Renal cortex interstitium (tissue), 15 donors: ENCODE measurements around the gene ART3. TPM values are rescaled to one million over a fixed set of nuclear protein-coding genes. Genes with fewer than 3 reads are reported as not detected.
A peak's percentile ranks its signal among the peaks of the same experiment; 100 is the strongest.
"Not testable (repeated sequence)": the region's sequence is repeated elsewhere in the genome, so short reads cannot be mapped to it uniquely, and the experiment has no call there.

Experiments used
- DNase-seq, 11 donors: peaks; one replicate each; pipeline ENCODE4 v3.0.0-alpha.2; 2013; ENCODE audit warnings: low read depth in 9 of 11, low spot score in 4 of 11; ENCODE audit errors: extremely low read depth in 1 of 11
- long read RNA-seq, 16 experiments: transcript quantifications; one replicate each; lab custom pipeline, GENCODE V29; 2026
- polyA plus RNA-seq, 3 donors: library from polyadenylated mRNA; unstranded; fragments of 120-200 nt; gene quantifications; one replicate each; pipeline ENCODE4 v1.2.1, GENCODE V29; 2013; ENCODE audit not compliant: insufficient read length in 3 of 3

Gene ART3
- under 1 TPM; 0.48 to 0.57 (median 0.49) TPM for polyA plus RNA-seq
- long read RNA-seq, donor 1: 0 reads
- long read RNA-seq, donor 2: 0 reads
- long read RNA-seq, donor 3: 0 reads
- long read RNA-seq, donor 4: 0 reads
- long read RNA-seq, donor 5: 0 reads
- long read RNA-seq, donor 6: 0 reads
- long read RNA-seq, donor 7: 0 reads
- long read RNA-seq, donor 8: 0 reads
- long read RNA-seq, donor 9: 0 reads
- long read RNA-seq, donor 10, partial matches to known transcripts: 0 of 9 reads
- long read RNA-seq, donor 10, other reads (novel, unspliced or antisense): 9 of 9 reads
- long read RNA-seq, donor 11: 0 reads
- long read RNA-seq, donor 12: 0 reads
- long read RNA-seq, donor 13: 0 reads
- long read RNA-seq, donor 14: 0 reads
- long read RNA-seq, donor 15: 0 reads
- long read RNA-seq, donor 16, partial matches to known transcripts: 0 of 18 reads
- long read RNA-seq, donor 16, other reads (novel, unspliced or antisense): 18 of 18 reads

DNA sequence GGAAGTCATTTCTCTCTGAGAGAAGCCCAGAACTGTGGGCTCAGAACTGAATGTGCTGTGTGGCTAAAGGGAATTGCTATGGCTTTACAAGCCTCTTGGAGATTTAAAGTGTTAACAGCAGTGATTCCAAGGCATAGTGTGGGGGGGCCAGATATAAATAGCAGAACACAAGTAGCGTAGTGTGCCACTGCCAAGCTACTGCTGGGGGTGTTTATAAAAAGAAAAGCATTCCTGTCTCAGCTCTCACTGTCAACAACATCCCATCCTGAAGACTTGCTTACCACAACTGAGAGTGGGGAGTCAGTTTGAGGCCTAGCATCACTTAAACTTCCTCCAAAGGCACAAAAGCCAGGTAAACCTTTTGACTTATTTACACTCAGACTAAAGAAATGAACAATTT lies at the start of gene ART3:
TSS of gene ART3 (plus strand) at position 242 of the 400 bp plus-strand sequence. CDS start 1,181 bp downstream, outside the sequence.
- DNase-seq: no peak

- DNase-seq: peak in 7 of 11 donors; percentile 4 to 33 (median 28)
These were observed 46.2 kb upstream of the ART3 start for GRCh38 chr4:76028350-76028765.

DNA sequence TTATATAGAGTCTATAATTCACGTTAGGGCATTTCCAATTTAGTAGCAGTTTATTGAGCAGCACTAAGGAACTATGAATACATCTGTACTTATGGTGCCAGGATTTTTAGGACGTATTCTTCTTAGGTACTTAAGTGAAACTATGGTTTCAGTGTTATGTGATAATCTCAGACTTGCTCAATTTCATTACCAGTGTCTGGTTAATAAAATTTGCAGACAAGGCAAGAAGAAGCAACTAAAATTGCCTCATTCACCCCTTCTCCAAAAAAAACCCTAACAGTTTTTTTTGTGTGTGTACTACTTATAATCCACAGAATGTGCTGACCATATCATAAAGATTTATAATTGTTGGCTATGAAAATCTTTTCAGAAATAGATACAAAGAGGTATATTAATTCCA lies 45.2 kb upstream of the ART3 start:
- DNase-seq: no peak

- DNase-seq: no peak
These were observed 39.4 kb upstream of the ART3 start for GRCh38 chr4:76035141-76035540.

DNA sequence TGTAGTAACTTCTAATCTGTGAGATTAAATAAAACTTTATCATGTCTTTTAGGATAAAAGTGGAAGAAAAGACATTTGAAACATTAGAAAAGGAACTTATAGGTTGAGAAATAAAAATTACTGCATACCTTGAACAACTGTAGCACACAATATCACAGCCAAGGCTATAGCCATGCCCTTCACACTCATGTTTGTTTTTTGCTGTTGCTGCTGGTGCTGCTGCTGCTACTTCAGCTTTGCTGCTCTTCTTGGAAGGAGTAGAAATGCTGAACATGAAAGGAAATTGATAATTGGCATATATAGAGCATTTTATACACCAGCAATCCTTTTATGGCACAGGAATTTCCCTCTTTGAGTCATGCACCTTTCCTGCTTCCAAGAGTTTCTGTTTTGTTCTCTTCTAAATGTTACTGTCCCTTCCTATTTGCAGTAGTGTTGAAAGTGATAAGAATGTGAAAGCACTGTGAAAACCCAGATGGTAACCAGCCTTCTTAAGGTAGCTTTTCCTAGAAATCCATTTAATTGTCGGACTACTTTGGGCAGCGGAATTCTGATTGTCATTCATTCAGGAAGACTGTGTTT lies 38.6 kb upstream of the ART3 start, which contains the start of gene CXCL11:
TSS of gene CXCL11 (minus strand) at position 272 of the 582 bp plus-strand sequence. CDS start at position 189, 83 bp downstream.
- DNase-seq: no peak

GRCh38 chr4:76036855-76037254 lies 37.7 kb upstream of the ART3 start:
- no peak for DNase-seq

DNA sequence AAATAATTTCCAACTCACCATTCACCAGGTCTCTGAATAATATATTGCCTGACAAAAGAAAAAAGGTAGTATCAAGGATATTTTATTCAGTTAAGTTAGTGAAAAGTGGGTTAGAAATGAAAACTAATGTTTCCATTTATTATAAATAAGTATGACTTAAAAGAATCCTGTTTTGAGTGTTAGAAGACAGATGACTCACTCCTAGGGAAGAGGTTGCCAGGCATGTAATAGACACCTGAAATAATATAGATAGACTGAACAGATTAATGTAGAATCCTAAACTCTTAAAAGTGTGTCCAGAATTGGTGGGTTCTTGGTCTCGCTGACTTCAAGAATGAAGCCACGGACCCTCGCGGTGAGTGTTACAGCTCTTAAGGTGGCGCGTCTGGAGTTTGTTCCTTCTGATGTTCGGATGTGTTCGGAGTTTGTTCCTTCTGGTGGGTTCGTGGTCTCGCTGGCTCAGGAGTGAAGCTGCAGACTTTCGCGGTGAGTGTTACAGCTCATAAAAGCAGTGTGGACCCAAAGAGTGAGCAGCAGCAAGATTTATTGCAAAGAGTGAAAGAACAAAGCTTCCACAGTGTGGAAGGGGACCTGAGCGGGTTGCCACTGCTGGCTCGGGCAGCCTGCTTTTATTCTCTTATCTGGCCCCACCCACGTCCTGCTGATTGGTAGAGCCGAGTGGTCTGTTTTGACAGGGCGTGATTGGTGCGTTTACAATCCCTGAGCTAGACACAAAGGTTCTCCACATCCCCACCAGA lies 32.1 kb upstream of the ART3 start:
- DNase-seq: not testable (repeated sequence)

DNA sequence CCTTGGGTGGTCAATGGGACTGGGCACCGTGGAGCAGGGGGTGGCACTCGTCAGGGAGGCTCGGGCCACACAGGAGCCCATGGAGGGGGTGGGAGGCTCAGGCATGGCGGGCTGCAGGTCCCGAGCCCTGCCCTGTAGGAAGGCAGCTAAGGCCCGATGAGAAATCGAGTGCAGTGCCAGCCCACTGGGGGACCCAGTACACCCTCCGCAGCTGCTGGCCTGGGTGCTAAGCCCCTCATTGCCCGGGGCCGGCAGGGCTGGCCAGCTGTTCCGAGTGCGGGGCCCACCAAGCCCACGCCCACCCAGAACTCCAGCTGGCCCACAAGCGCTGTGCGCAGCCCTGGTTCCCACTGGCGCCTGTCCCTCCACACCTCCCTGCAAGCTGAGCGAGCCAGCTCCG lies 31.2 kb upstream of the ART3 start:
- DNase-seq: not testable (repeated sequence)

DNA sequence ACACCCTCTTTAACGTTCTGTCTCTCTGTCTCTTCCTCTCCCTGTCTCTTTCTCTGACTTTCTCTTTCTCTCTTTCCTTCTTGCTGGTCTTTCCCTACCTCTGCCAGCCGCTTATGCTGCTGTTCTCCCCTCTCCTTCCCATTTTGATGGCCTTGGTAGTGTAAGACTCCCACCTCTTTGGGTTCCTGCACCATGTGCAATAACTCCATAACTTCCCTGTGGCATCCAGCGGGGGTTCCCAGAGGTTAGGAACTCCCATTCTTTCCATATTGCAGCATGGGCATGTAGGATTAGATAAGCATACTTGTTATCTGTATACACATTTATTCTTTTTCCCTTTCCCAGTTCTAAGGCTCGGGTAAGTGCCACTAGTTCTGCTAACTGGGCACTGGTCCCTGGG lies 29.8 kb upstream of the ART3 start:
- DNase-seq: not testable (repeated sequence)

GRCh38 chr4:76049860-76050416 lies 24.6 kb upstream of the ART3 start:
- not testable (repeated sequence) for DNase-seq

GRCh38 chr4:76050560-76051050 lies 23.9 kb upstream of the ART3 start:
- not testable (repeated sequence) for DNase-seq

DNA sequence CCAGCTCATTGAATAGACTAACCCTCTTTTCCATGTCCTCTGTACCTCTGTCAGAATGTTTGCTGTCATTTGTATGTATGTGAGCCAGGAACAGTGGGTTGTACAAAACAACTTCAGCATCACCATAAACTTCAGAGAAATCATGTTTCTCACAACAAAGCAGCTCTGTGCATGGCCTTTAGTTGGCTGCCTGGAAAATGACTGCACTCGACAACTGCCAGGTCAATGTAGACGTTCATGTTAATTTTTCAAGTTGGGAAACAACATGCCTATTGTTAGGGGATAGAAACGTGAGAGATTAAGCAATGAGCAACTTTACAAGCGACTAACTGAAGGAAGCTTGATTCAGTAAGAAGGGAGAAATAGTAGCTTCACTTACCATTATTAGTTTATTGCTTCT lies 20.8 kb upstream of the ART3 start:
- peak in 1 of 11 donors; percentile 3 for DNase-seq

DNA sequence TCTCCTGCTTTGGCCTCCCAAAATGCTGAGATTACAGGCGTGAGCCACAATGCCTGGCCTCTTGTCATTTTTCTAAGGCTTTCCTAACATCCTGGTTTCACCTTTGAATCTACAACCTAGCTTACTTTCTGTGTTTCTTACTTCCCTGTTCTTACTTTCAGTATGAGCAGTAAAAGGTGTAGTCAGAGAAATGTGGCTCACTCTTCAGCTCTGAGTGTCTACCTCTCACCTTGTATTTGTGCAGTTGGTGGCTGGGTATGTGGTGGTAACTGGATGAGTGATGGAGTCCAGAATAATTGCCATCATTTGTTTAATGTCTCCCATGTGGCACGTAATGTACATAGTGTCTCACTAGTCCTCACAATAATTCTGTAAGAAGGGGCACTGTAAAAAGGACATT lies 19.5 kb upstream of the ART3 start:
- DNase-seq: no peak

DNA sequence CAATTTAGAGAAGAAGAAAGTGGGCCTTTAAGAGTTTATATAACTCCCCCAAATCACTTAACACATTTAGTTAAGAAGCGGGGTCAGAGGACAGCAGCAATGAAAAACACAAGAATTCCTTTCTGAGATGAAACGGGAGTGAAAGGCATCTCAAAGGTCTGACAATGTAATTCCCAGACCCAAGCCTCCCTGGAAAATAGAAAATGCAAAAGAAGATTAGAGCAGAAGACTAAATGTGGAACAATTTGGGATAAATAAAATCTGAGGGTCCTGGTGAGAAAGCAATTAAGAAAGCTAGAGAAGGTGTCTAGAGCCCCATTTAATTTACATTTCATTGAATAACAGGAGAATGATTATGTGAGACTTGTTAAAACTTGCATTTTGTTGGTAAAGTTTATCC lies 19.1 kb upstream of the ART3 start:
- DNase-seq: no peak

GRCh38 chr4:76058302-76058701 lies 16.2 kb upstream of the ART3 start:
- no peak for DNase-seq

DNA sequence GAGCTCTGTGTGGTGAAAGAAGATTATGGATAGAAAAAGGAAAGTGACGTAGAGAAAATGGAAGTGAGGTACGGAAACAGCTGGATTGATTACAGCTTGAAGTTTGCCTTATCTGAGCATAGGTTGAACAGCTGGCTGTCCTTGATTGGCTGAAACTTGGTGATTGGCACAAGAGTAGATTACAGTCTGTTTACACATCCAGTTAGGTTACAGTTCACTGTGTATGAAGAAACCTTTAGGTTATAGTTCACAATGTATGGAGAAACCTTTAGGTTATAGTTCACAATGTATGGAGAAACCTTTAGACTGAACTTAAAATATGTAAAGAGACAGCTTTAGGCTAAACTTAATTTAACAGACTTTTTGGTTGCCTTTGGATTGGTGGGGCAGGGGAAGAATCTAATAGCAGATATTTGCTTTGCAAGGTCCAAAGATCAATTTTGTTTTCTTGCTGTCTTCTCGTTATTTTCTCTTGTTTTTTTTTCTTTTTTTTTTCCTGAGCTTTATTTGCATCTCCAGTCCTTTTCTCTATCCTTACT lies 15.6 kb upstream of the ART3 start:
- DNase-seq: no peak

DNA sequence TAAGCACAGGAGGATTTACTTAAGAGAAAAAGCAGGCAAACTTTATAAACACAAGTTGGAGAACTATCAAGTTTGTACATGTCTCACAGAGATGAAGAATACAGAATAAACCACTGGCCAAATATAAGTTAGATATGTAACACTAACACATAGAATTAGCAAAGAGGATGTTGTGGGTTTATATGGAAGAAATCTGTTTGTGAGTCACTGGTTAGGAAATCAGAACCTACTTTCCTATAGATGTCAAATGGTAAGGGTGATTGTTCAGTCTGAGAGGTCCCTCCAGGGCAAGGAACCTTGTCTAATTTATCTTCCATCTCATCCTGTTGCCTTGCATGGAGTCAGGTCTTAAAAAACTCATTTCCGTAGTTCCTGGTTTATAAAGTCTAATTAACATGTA lies 14.8 kb upstream of the ART3 start:
- no peak for DNase-seq

- DNase-seq: no peak
These were observed 14.0 kb upstream of the ART3 start for GRCh38 chr4:76060506-76060905.

DNA sequence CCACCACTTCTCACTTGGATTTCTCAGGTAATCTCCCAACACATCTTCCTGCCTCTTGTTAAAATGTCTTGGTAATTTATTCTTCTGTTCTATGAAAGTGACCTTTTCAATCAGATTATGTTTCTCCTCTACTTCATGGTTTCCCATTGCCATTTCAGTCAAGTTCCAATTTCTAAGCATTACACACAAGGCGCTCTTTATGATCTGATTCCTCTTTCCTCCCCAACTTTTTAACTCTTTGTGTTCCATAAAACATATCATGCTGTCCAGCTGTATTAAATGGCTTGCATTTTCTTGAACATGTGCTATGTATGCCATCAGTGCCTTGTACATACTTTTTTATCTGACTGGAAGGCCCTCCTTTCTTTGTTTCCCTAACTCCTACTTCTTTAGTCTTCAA lies 13.1 kb upstream of the ART3 start:
- DNase-seq: no peak
